ENCODE results near the gene KCNQ1.

DNA sequence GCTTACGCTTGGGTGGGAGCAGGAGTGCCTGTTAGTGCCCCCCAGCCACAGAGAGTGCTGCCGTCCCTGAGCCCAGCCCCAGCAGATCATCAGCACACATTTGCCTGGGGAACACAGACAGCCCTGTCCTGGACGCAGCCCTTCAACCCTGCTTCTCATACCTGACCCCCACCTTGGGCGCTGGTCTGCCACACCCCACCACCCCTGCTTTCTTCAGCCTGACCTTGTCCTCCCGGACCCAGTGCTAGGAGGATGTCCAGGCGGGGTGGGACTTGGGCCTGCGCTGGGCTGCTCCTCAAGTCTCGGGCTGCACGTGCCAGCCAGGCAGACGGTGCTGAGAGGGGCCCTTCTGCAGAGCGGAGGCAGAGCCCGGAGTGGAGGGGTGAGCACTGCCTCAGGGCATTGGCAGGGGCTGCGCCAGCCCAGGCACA, 135.8 kb downstream of the KCNQ1 start:
- TF ChIP-seq CTCF (IDR thresholded peaks at IDR 0.05), result no peak
- TF ChIP-seq POLR2AphosphoS5 (IDR thresholded peaks at IDR 0.05), result no peak
- TF ChIP-seq POLR2A (IDR thresholded peaks at IDR 0.05), result no peak

All from upper lobe of left lung (tissue), 4 donors.